ENCODE measurements around the gene PIGU.

DNA sequence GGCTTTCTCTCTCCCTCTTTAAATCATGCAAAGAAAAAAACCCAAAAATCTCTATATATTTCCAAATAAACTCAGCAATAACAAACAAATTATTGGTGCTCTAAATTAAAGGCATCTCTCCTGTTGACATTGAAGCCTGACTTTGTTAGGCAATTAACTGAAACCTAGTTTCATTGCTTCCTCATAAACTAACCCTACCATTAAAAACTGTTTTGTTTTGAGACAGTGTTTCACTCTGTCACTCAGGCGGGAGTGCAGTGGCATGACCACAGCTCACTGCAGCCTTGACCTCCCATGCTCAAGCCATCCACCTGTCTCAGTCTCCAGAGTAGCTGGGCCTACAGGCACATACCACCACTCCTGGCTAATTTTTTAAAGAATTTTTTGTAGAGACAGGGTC is 34.9 kb downstream of the PIGU start:
- TF ChIP-seq, protein P1, sequence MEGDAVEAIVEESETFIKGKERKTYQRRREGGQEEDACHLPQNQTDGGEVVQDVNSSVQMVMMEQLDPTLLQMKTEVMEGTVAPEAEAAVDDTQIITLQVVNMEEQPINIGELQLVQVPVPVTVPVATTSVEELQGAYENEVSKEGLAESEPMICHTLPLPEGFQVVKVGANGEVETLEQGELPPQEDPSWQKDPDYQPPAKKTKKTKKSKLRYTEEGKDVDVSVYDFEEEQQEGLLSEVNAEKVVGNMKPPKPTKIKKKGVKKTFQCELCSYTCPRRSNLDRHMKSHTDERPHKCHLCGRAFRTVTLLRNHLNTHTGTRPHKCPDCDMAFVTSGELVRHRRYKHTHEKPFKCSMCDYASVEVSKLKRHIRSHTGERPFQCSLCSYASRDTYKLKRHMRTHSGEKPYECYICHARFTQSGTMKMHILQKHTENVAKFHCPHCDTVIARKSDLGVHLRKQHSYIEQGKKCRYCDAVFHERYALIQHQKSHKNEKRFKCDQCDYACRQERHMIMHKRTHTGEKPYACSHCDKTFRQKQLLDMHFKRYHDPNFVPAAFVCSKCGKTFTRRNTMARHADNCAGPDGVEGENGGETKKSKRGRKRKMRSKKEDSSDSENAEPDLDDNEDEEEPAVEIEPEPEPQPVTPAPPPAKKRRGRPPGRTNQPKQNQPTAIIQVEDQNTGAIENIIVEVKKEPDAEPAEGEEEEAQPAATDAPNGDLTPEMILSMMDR (IDR thresholded peaks at IDR 0.05): no peak
- TF ChIP-seq POLR2A (IDR thresholded peaks at IDR 0.05): no peak
